HEK293 (cell line): ENCODE results near the gene SLX9.
A peak's percentile ranks its signal among the peaks of the same experiment; 100 is the strongest.

Source experiments
- CTCF ChIA-PET: fragments of 350-600 bp; formaldehyde crosslinking; extraction: SDS; loops from one replicate; lab custom pipeline; 2021; ENCODE audit warnings: antibody characterized with exemption; lab: Yijun Ruan, JAX
- POLR2A ChIA-PET: fragments of 300-600 bp; formaldehyde crosslinking; extraction: SDS; loops from one replicate; lab custom pipeline; 2020; ENCODE audit warnings: antibody characterized with exemption, inconsistent platforms; lab: Yijun Ruan, JAX
- H3K27ac ChIP-seq: fragments of 200-500 bp; sonication (Bioruptor generic); 2 replicates; pipeline ENCODE4 v1.5.1; 2014; ENCODE audit warnings: low read depth, low read length, control low read depth, inconsistent platforms; ENCODE audit errors: extremely low read depth
- H3K36me3 ChIP-seq, 2 experiments: fragments of 200-500 bp in 1 of 2; sonication (Bioruptor generic) in 1 of 2; 1 replicate in 1 of 2; 2 replicates in 1 of 2; pipeline ENCODE4 v1.5.1; 2014 to 2017; ENCODE audit warnings: inconsistent platforms in 2 of 2, low read length in 2 of 2; ENCODE audit not compliant: control insufficient read depth in 2 of 2, insufficient read depth in 1 of 2
- H3K4me1 ChIP-seq: fragments of 200-500 bp; sonication (Bioruptor generic); 2 replicates; pipeline ENCODE4 v1.5.1; 2014; ENCODE audit warnings: mild to moderate bottlenecking, low read length, inconsistent platforms; ENCODE audit not compliant: control insufficient read depth, insufficient read depth
- H3K4me3 ChIP-seq: 2 replicates; pipeline ENCODE4 v1.5.1; 2011; ENCODE audit warnings: low read depth, mild to moderate bottlenecking, control low read depth, low read length, moderate library complexity
- H3K9me3 ChIP-seq: fragments of 200-500 bp; sonication (Bioruptor generic); 2 replicates; pipeline ENCODE4 v1.5.1; 2014; ENCODE audit warnings: low read depth, low read length, inconsistent platforms; ENCODE audit not compliant: control insufficient read depth, insufficient read depth
- EGR2 ChIP-seq: fragments of 450-650 bp; formaldehyde crosslinking; IDR thresholded peaks from 2 replicates; pipeline ENCODE4 v1.5.1; 2016; ENCODE audit warnings: low read depth, missing biosample characterization, missing genetic modification characterization
- GFI1B ChIP-seq: fragments of 450-650 bp; formaldehyde crosslinking; IDR thresholded peaks from 2 replicates; pipeline ENCODE4 v1.5.1; 2016; ENCODE audit warnings: missing biosample characterization, missing genetic modification characterization
- ZFHX2 ChIP-seq: fragments of 450-650 bp; formaldehyde crosslinking; conservative IDR thresholded peaks from 2 replicates; pipeline ENCODE4 v1.5.1; 2016; ENCODE audit warnings: missing biosample characterization, missing genetic modification characterization
- ZIC2 ChIP-seq: fragments of 450-650 bp; formaldehyde crosslinking; IDR thresholded peaks from 2 replicates; pipeline ENCODE4 v1.5.1; 2016; ENCODE audit warnings: missing biosample characterization, missing genetic modification characterization
- ZNF341 ChIP-seq: fragments of 450-650 bp; formaldehyde crosslinking; IDR thresholded peaks from 2 replicates; pipeline ENCODE4; 2016; ENCODE audit warnings: low read depth, missing biosample characterization, missing genetic modification characterization
- ZNF404 ChIP-seq: fragments of 450-650 bp; formaldehyde crosslinking; IDR thresholded peaks from 2 replicates; pipeline ENCODE4 v1.5.1; 2017; ENCODE audit warnings: missing biosample characterization, missing genetic modification characterization
- ZNF48 ChIP-seq: fragments of 450-650 bp; formaldehyde crosslinking; IDR thresholded peaks from 2 replicates; pipeline ENCODE4 v1.5.1; 2016; ENCODE audit warnings: missing biosample characterization, missing genetic modification characterization
- ZNF529 ChIP-seq: fragments of 450-650 bp; formaldehyde crosslinking; IDR thresholded peaks from 2 replicates; pipeline ENCODE4 v1.5.1; 2017; ENCODE audit warnings: missing genetic modification characterization, missing biosample characterization; ENCODE audit not compliant: insufficient replicate concordance
- ZNF561 ChIP-seq: fragments of 450-650 bp; IDR thresholded peaks from 2 replicates; pipeline ENCODE4 v1.5.1; 2018; ENCODE audit warnings: missing biosample characterization, missing genetic modification characterization, borderline replicate concordance
- ZNF747 ChIP-seq: fragments of 450-650 bp; formaldehyde crosslinking; IDR thresholded peaks from 2 replicates; pipeline ENCODE4 v1.5.1; 2016; ENCODE audit warnings: missing biosample characterization, missing genetic modification characterization
- TF ChIP-seq, protein P1 (sequence below): fragments of 450-650 bp; formaldehyde crosslinking; IDR thresholded peaks from 2 replicates; pipeline ENCODE4 v1.5.1; 2016; ENCODE audit warnings: missing biosample characterization, missing genetic modification characterization
- TF ChIP-seq, protein P2 (sequence below): fragments of 450-650 bp; formaldehyde crosslinking; IDR thresholded peaks from 2 replicates; pipeline ENCODE4 v1.5.1; 2016; ENCODE audit warnings: missing biosample characterization, missing genetic modification characterization
- TF ChIP-seq, protein P3 (sequence below): fragments of 450-650 bp; formaldehyde crosslinking; IDR thresholded peaks from 2 replicates; pipeline ENCODE4 v1.5.1; 2017; ENCODE audit warnings: missing biosample characterization, mild to moderate bottlenecking, missing genetic modification characterization, moderate library complexity
- TF ChIP-seq, protein P4 (sequence below): fragments of 450-650 bp; formaldehyde crosslinking; IDR thresholded peaks from 2 replicates; pipeline ENCODE4 v1.5.1; 2016; ENCODE audit warnings: missing biosample characterization, missing genetic modification characterization
- TF ChIP-seq, protein P5 (sequence below): fragments of 450-650 bp; formaldehyde crosslinking; IDR thresholded peaks from 2 replicates; pipeline ENCODE4 v1.5.1; 2017; ENCODE audit warnings: missing biosample characterization, missing genetic modification characterization

Gene SLX9

DNA sequence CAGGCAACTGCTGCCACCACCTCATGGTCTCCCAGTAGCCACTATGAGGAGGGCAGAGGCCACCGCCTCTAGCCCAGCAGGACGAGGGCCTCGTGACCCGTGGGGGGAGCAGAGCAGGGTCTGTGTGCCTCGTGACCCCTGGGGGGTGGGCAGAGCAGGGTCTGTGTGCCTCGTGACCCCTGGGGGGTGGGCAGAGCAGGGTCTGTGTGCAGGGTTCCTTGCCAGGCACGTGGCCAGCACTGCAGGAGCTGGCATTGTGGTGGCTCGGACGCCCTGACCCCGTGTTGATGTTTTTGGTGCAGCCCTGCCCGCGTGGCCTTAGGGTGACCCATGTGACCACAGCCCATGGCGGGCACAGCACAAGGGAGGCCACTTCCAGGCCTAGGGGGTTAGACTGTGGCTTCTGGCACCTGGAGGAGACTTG, 52.8 kb downstream of the SLX9 start (continued):
- TF ChIP-seq, protein P1, sequence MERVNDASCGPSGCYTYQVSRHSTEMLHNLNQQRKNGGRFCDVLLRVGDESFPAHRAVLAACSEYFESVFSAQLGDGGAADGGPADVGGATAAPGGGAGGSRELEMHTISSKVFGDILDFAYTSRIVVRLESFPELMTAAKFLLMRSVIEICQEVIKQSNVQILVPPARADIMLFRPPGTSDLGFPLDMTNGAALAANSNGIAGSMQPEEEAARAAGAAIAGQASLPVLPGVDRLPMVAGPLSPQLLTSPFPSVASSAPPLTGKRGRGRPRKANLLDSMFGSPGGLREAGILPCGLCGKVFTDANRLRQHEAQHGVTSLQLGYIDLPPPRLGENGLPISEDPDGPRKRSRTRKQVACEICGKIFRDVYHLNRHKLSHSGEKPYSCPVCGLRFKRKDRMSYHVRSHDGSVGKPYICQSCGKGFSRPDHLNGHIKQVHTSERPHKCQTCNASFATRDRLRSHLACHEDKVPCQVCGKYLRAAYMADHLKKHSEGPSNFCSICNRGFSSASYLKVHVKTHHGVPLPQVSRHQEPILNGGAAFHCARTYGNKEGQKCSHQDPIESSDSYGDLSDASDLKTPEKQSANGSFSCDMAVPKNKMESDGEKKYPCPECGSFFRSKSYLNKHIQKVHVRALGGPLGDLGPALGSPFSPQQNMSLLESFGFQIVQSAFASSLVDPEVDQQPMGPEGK, result no peak

DNA sequence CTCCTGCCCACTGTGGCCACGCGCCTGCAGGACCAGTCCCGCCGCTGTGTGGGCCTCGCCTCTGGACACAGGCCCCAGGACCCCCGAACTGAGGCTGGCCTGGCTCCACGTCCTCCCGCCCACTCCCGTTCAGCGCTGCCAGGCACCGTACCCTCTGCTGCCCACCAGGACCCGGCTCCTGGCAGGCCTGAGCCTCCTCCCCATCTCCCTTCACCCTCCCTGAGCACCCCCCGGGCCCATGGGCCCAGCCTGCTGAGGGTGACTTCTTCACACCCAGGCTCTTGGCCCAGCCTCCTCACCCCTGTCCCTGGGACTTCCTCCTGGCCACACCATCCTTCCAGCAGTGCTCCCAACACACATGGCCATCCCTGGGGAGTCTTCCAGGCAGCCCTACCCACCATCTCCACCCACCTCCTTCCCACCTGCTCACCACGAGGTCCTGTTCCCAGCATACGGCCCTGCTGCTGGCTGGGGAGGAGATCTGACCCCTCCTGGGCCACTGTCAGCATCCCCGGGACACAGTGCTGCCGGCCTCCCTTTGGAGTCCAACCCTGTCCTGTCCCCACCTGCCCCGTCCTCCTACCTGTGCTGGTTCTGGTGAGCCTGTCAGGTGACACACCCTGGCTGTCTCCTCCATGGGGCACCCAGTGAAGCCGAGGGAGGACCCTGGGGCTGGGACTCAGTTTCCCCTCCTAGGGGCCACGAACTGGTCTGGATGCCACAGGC, 53.7 kb downstream of the SLX9 start:
- TF ChIP-seq EGR2 (tag by site-specific recombination) (peak; percentile 90), ZNF747 (no peak), ZNF561 (no peak), GFI1B (tag by site-specific recombination) (no peak), ZNF404 (tag by site-specific recombination) (no peak), ZNF529 (no peak), ZFHX2 (peak; percentile 87), ZIC2 (tag by site-specific recombination) (peak; percentile 53), ZNF48 (tag by site-specific recombination) (no peak)
- TF ChIP-seq, protein P2, sequence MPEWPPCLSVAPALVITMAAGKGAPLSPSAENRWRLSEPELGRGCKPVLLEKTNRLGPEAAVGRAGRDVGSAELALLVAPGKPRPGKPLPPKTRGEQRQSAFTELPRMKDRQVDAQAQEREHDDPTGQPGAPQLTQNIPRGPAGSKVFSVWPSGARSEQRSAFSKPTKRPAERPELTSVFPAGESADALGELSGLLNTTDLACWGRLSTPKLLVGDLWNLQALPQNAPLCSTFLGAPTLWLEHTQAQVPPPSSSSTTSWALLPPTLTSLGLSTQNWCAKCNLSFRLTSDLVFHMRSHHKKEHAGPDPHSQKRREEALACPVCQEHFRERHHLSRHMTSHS (tag by site-specific recombination), result no peak
- TF ChIP-seq, protein P3, sequence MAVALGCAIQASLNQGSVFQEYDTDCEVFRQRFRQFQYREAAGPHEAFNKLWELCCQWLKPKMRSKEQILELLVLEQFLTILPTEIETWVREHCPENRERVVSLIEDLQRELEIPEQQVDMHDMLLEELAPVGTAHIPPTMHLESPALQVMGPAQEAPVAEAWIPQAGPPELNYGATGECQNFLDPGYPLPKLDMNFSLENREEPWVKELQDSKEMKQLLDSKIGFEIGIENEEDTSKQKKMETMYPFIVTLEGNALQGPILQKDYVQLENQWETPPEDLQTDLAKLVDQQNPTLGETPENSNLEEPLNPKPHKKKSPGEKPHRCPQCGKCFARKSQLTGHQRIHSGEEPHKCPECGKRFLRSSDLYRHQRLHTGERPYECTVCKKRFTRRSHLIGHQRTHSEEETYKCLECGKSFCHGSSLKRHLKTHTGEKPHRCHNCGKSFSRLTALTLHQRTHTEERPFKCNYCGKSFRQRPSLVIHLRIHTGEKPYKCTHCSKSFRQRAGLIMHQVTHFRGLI (tag by site-specific recombination), result no peak
- TF ChIP-seq, protein P4, sequence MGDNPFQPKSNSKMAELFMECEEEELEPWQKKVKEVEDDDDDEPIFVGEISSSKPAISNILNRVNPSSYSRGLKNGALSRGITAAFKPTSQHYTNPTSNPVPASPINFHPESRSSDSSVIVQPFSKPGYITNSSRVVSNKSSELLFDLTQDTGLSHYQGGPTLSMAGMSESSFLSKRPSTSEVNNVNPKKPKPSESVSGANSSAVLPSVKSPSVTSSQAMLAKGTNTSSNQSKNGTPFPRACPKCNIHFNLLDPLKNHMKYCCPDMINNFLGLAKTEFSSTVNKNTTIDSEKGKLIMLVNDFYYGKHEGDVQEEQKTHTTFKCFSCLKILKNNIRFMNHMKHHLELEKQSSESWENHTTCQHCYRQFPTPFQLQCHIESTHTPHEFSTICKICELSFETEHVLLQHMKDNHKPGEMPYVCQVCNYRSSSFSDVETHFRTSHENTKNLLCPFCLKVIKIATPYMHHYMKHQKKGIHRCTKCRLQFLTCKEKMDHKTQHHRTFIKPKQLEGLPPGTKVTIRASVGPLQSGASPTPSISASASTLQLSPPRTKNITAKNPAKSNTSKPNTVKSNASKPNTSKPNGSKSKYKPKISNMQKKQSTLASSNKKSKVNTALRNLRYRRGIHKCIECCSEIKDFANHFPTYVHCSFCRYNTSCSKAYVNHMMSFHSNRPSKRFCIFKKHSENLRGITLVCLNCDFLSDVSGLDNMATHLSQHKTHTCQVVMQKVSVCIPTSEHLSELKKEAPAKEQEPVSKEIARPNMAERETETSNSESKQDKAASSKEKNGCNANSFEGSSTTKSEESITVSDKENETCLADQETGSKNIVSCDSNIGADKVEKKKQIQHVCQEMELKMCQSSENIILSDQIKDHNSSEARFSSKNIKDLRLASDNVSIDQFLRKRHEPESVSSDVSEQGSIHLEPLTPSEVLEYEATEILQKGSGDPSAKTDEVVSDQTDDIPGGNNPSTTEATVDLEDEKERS, result no peak
- no peak overlapping the region for H3K27ac ChIP-seq
- CTCF ChIA-PET, result no interaction called here

DNA sequence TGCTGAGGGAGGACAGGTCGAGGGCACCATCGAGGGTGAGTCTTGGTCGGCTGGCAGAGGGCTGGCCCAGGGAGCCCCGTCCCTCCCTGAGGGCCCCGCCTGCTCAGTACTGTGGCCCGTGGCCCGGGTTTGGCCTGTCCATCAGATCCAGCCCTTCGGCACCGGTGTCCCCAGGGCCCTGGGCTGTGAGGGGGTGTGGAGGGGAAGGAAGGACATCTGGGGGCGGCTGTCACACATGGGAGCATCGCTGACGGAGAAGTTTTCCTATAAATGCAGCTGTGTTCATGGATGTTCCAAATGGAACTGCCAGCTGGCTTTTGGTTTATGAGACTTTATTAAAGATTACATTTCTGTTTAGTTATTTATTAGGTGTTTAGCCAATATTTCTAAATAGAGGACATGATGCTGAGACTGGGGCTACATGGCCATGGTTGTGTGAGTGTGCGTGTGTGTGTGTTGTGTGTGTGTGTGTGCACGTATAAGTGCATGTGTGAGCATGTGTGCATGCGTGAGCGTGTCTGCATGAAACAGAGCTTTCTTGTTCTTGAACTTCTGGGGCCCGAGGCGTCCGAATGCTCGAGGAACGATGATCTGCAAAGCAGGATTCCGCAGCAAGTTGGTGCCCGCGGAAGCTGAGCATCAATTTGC, 54.3 kb downstream of the SLX9 start:
- no peaks in the 10 kb centered on the region for H3K9me3 ChIP-seq
- H3K4me1 ChIP-seq, result no peaks in the 10 kb centered on the region
- CTCF ChIA-PET, result no interaction called here
- no peak overlapping the region for H3K4me3 ChIP-seq
- H3K27ac ChIP-seq, result no peak overlapping the region
- no peak for TF ChIP-seq ZNF341 (tag by site-specific recombination)
- TF ChIP-seq, protein P5, sequence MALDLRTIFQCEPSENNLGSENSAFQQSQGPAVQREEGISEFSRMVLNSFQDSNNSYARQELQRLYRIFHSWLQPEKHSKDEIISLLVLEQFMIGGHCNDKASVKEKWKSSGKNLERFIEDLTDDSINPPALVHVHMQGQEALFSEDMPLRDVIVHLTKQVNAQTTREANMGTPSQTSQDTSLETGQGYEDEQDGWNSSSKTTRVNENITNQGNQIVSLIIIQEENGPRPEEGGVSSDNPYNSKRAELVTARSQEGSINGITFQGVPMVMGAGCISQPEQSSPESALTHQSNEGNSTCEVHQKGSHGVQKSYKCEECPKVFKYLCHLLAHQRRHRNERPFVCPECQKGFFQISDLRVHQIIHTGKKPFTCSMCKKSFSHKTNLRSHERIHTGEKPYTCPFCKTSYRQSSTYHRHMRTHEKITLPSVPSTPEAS (tag by site-specific recombination), result peak; percentile 71
- POLR2A ChIA-PET, result no interaction called here
- H3K36me3 ChIP-seq, result no peaks in the 10 kb centered on the region

More for the DNA sequence above, 53.7 kb downstream of the SLX9 start:
- H3K4me1 ChIP-seq, result no peaks in the 10 kb centered on the region
- H3K4me3 ChIP-seq, result no peak overlapping the region
- no peaks in the 10 kb centered on the region for H3K9me3 ChIP-seq
- no peaks in the 10 kb centered on the region for H3K36me3 ChIP-seq
- POLR2A ChIA-PET, result no interaction called here
